Neural cell (in vitro differentiated cells): Measurements from ENCODE around the gene ZNF277. TPM values are rescaled to one million over a fixed set of nuclear protein-coding genes. Genes with fewer than 3 reads are reported as not detected.

Source experiments
- H2AFZ ChIP-seq: fragments of 200-600, 300-800 bp; sonication (generic), shearing (Covaris generic); 2 replicates; pipeline ENCODE4 v1.6.0; 2014; ENCODE audit warnings: low read depth, mild to moderate bottlenecking, antibody characterized with exemption, low read length, moderate library complexity
- H3F3A ChIP-seq: fragments of 200-600 bp; shearing (Covaris generic); 2 replicates; pipeline ENCODE4 v1.6.1; 2016; ENCODE audit warnings: mild to moderate bottlenecking, moderate library complexity, mixed read lengths, antibody characterized with exemption, low read length; ENCODE audit not compliant: insufficient read depth, poor library complexity, severe bottlenecking
- H3K27ac ChIP-seq: fragments of 200-600, 300-800 bp; sonication (generic), shearing (Covaris generic); 2 replicates; pipeline ENCODE4 v1.5.1; 2014; ENCODE audit warnings: mild to moderate bottlenecking, low read length, moderate library complexity
- H3K27me3 ChIP-seq: fragments of 300-800, 200-600 bp; sonication (generic), shearing (Covaris generic); 2 replicates; pipeline ENCODE4 v1.6.0; 2014; ENCODE audit warnings: mild to moderate bottlenecking, low read depth, low read length, moderate library complexity; ENCODE audit not compliant: insufficient read depth
- H3K36me3 ChIP-seq: fragments of 300-800, 200-600 bp; sonication (generic), shearing (Covaris generic); 2 replicates; pipeline ENCODE4 v1.5.1; 2014; ENCODE audit warnings: mild to moderate bottlenecking, antibody characterized with exemption, low read length, moderate library complexity; ENCODE audit not compliant: insufficient read depth
- H3K4me2 ChIP-seq: fragments of 300-800, 200-600 bp; sonication (generic), shearing (Covaris generic); 2 replicates; pipeline ENCODE4 v1.6.0; 2014; ENCODE audit warnings: mild to moderate bottlenecking, low read length
- H3K4me3 ChIP-seq: fragments of 300-800, 200-600 bp; sonication (generic), shearing (Covaris generic); 2 replicates; pipeline ENCODE4 v1.5.1; 2014; ENCODE audit warnings: mild to moderate bottlenecking, low read length, moderate library complexity
- H3K79me2 ChIP-seq: fragments of 200-600 bp; shearing (Covaris generic); replicated peaks from 2 replicates; pipeline ENCODE4 v1.6.0; 2014; ENCODE audit warnings: mild to moderate bottlenecking, low read length, moderate library complexity; ENCODE audit not compliant: insufficient read depth
- H3K9ac ChIP-seq: fragments of 300-800, 200-600 bp; sonication (generic), shearing (Covaris generic); 2 replicates; pipeline ENCODE4 v1.6.1; 2016; ENCODE audit warnings: mild to moderate bottlenecking, low read length, mixed read lengths
- H3K9me2 ChIP-seq: fragments of 200-600 bp; shearing (Covaris generic); 2 replicates; pipeline ENCODE4 v1.6.1; 2016; ENCODE audit warnings: mild to moderate bottlenecking, low read length, mixed read lengths; ENCODE audit not compliant: insufficient read depth
- H3K9me3 ChIP-seq: fragments of 200-600, 300-800 bp; sonication (generic), shearing (Covaris generic); 2 replicates; pipeline ENCODE4 v1.6.1; 2016; ENCODE audit warnings: mild to moderate bottlenecking, mixed run types, low read length, moderate library complexity, mixed read lengths
- H4K20me1 ChIP-seq: fragments of 200-600 bp; shearing (Covaris generic); 2 replicates; pipeline ENCODE4 v1.6.1; 2016; ENCODE audit warnings: mild to moderate bottlenecking, mixed run types; ENCODE audit not compliant: insufficient read depth
- EP300 ChIP-seq: fragments of 450-650 bp; conservative IDR thresholded peaks from 2 replicates; pipeline ENCODE4 v1.6.1; 2014; ENCODE audit warnings: antibody characterized with exemption, mild to moderate bottlenecking, moderate library complexity; ENCODE audit not compliant: poor library complexity, severe bottlenecking
- EZH2 ChIP-seq: fragments of 200-600, 300-800 bp; shearing (Covaris generic), sonication (generic); IDR thresholded peaks from 2 replicates; pipeline ENCODE4 v1.6.1; 2014; ENCODE audit warnings: antibody characterized with exemption, low read length, borderline replicate concordance, mild to moderate bottlenecking; ENCODE audit not compliant: insufficient read depth, poor library complexity, severe bottlenecking
- MXI1 ChIP-seq: fragments of 450-650 bp; conservative IDR thresholded peaks from 2 replicates; pipeline ENCODE4 v1.6.1; 2014; ENCODE audit warnings: antibody characterized with exemption, mild to moderate bottlenecking; ENCODE audit not compliant: poor library complexity, severe bottlenecking
- POLR2AphosphoS5 ChIP-seq: IDR thresholded peaks from 2 replicates; pipeline ENCODE4 v1.6.1; 2012
- RAD21 ChIP-seq: fragments of 450-650 bp; conservative IDR thresholded peaks from 2 replicates; pipeline ENCODE4 v1.6.1; 2014; ENCODE audit warnings: antibody characterized with exemption, mild to moderate bottlenecking, moderate library complexity
- REST ChIP-seq: IDR thresholded peaks from 2 replicates; pipeline ENCODE4 v1.6.1; 2012; ENCODE audit warnings: borderline replicate concordance
- SMC3 ChIP-seq: fragments of 450-650 bp; conservative IDR thresholded peaks from 2 replicates; pipeline ENCODE4 v1.6.1; 2014; ENCODE audit warnings: antibody characterized with exemption, mild to moderate bottlenecking, moderate library complexity; ENCODE audit not compliant: poor library complexity
- TAF1 ChIP-seq: IDR thresholded peaks from 2 replicates; pipeline ENCODE4 v1.6.1; 2012; ENCODE audit warnings: low read depth
- polyA plus RNA-seq: library from polyadenylated mRNA; depleted of rRNA; stranded (reverse); fragments of >200 nt; gene quantifications from 2 replicates; pipeline ENCODE4 v1.2.3, GENCODE V29; 2014
- TF ChIP-seq, protein P1 (sequence below): fragments of 450-650 bp; IDR thresholded peaks from 2 replicates; pipeline ENCODE4 v1.5.1; 2014; ENCODE audit warnings: antibody characterized with exemption, mild to moderate bottlenecking, moderate library complexity; ENCODE audit not compliant: poor library complexity, severe bottlenecking

Gene ZNF277
- polyA plus RNA-seq, 1 donor from 2014 or later: 30.0 TPM

DNA sequence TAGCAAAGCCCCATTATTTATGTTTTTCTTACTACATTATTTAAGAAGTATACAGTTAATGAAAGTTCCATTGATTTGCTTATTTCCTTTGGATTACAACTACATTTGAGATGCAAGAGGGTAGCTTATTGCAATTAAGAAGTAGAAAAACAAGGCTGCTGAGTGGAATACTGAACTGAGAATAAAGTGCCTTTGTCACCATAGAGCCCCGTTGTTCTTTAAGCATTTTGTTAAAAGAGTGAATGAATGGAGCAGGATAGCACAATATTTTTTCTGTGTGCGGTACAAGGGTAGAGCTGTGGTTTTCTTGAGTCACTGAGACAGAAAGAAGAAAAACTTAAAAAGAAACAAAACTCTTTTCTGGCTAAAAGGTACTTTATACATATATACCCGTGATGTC lies 45.6 kb downstream of the ZNF277 start:
- Histone ChIP-seq H3K4me3 (no peak overlapping the region), H2AFZ (no peak overlapping the region), H3F3A (no peaks in the 10 kb centered on the region), H3K9me2 (no peaks in the 10 kb centered on the region), H3K36me3 (no peaks in the 10 kb centered on the region), H4K20me1 (no peaks in the 10 kb centered on the region), H3K27ac (no peak overlapping the region), H3K9ac (no peak overlapping the region), H3K9me3 (no peaks in the 10 kb centered on the region), H3K27me3 (no peaks in the 10 kb centered on the region), H3K79me2 (peaks cover 8% of the 10 kb centered on the region), H3K4me2 (no peak overlapping the region)
- no peak for TF ChIP-seq MXI1
- TF ChIP-seq SMC3: no peak
- TF ChIP-seq, protein P1, sequence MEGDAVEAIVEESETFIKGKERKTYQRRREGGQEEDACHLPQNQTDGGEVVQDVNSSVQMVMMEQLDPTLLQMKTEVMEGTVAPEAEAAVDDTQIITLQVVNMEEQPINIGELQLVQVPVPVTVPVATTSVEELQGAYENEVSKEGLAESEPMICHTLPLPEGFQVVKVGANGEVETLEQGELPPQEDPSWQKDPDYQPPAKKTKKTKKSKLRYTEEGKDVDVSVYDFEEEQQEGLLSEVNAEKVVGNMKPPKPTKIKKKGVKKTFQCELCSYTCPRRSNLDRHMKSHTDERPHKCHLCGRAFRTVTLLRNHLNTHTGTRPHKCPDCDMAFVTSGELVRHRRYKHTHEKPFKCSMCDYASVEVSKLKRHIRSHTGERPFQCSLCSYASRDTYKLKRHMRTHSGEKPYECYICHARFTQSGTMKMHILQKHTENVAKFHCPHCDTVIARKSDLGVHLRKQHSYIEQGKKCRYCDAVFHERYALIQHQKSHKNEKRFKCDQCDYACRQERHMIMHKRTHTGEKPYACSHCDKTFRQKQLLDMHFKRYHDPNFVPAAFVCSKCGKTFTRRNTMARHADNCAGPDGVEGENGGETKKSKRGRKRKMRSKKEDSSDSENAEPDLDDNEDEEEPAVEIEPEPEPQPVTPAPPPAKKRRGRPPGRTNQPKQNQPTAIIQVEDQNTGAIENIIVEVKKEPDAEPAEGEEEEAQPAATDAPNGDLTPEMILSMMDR: no peak
- TF ChIP-seq POLR2AphosphoS5: no peak
- TF ChIP-seq TAF1: no peak
- TF ChIP-seq EP300: no peak
- no peak for TF ChIP-seq REST
- TF ChIP-seq RAD21: no peak
- TF ChIP-seq EZH2: no peak

- no peaks in the 10 kb centered on the region for H3F3A ChIP-seq
- peaks cover 8% of the 10 kb centered on the region for H3K79me2 ChIP-seq
- H3K9me3 ChIP-seq: no peaks in the 10 kb centered on the region
- no peaks in the 10 kb centered on the region for H3K36me3 ChIP-seq
- TF ChIP-seq EP300 (no peak), RAD21 (no peak), SMC3 (no peak), REST (no peak), POLR2AphosphoS5 (no peak), TAF1 (no peak), EZH2 (no peak), MXI1 (no peak)
- TF ChIP-seq, protein P1: no peak
- no peak overlapping the region for H2AFZ ChIP-seq
- H3K4me2 ChIP-seq: no peak overlapping the region
- H3K27ac ChIP-seq: no peak overlapping the region
- no peaks in the 10 kb centered on the region for H4K20me1 ChIP-seq
- no peaks in the 10 kb centered on the region for H3K9me2 ChIP-seq
- H3K4me3 ChIP-seq: no peak overlapping the region
- no peaks in the 10 kb centered on the region for H3K27me3 ChIP-seq
- no peak overlapping the region for H3K9ac ChIP-seq
These were observed 46.2 kb downstream of the ZNF277 start for GRCh38 chr7:112252691-112253090.
